Measurements from ENCODE around the gene CEP128.

DNA sequence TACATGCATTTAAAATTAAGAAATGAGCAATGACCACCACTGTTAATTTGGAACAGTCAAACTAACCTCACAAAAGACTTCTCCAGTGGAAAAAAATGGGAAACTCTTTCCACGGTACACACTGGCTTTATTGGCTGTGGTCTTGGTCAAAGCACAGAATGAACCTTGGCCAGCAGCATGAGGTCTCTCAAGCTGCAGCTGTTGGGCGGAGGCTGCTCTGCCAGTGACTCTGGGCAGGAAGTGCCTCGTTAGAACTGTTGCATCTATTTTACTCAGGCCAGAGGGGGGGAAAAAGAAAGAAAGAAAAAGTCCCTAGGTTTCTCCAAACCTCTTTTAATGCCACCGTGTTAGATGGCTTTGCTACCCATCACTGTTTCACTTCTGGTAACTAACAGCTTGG, 450.4 kb downstream of the CEP128 start:
- TF ChIP-seq, protein P1, sequence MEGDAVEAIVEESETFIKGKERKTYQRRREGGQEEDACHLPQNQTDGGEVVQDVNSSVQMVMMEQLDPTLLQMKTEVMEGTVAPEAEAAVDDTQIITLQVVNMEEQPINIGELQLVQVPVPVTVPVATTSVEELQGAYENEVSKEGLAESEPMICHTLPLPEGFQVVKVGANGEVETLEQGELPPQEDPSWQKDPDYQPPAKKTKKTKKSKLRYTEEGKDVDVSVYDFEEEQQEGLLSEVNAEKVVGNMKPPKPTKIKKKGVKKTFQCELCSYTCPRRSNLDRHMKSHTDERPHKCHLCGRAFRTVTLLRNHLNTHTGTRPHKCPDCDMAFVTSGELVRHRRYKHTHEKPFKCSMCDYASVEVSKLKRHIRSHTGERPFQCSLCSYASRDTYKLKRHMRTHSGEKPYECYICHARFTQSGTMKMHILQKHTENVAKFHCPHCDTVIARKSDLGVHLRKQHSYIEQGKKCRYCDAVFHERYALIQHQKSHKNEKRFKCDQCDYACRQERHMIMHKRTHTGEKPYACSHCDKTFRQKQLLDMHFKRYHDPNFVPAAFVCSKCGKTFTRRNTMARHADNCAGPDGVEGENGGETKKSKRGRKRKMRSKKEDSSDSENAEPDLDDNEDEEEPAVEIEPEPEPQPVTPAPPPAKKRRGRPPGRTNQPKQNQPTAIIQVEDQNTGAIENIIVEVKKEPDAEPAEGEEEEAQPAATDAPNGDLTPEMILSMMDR (IDR thresholded peaks at IDR 0.05): no peak
- TF ChIP-seq POLR2AphosphoS5 (IDR thresholded peaks at IDR 0.05): no peak
- no peak for TF ChIP-seq POLR2A (IDR thresholded peaks at IDR 0.05)

Data from suprapubic skin (tissue), 4 donors.